Measurements from ENCODE around the gene PLEKHG4. TPM values are rescaled to one million over a fixed set of nuclear protein-coding genes. Genes with fewer than 3 reads are reported as not detected.
A peak's percentile ranks its signal among the peaks of the same experiment; 100 is the strongest.

Gene PLEKHG4
- total and polyA plus RNA-seq, 10 of the 15 experiments (the other 5 are each of a cell fraction or from before 2014, with no cell fraction given) = 0.14 to 2.6 (median 0.99) TPM

DNA sequence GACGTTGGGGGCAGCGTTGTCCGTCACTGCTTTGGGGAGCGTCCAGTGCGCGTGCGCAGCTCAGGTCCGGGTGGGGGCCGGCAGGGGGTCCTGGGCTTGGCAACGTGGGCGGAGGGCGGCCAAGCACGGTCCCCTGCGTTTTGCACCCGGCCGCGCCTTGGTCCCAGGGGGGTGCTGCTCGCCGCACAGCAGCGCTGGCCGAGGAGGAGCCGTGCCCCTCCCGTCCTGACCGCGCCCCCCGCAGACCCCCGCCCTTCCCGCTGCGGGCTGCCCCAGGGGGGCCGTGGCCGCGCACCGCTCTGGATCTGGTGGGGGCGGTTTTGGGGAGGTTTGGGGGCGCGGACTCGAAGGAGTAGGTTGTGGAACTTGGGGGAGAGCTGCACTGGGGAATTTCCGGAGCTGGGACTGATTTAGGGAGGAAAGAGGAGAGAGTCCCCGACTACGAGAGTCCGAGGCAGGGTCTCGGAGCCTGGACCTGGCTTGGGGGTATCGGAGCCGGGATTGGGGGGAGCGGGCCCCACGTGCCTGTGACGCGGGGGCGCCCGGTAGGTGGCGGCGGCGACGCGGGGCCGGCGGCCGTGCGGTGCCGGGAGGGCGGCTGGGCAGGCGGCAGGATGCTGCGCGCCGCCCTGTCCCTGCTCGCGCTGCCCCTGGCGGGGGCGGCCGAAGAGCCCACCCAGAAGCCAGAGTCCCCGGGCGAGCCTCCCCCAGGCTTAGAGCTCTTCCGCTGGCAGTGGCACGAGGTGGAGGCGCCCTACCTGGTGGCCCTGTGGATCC, 30.7 kb upstream of the PLEKHG4 start, which contains the start of gene SLC9A5 (continued):
- TF ChIP-seq, protein P1, sequence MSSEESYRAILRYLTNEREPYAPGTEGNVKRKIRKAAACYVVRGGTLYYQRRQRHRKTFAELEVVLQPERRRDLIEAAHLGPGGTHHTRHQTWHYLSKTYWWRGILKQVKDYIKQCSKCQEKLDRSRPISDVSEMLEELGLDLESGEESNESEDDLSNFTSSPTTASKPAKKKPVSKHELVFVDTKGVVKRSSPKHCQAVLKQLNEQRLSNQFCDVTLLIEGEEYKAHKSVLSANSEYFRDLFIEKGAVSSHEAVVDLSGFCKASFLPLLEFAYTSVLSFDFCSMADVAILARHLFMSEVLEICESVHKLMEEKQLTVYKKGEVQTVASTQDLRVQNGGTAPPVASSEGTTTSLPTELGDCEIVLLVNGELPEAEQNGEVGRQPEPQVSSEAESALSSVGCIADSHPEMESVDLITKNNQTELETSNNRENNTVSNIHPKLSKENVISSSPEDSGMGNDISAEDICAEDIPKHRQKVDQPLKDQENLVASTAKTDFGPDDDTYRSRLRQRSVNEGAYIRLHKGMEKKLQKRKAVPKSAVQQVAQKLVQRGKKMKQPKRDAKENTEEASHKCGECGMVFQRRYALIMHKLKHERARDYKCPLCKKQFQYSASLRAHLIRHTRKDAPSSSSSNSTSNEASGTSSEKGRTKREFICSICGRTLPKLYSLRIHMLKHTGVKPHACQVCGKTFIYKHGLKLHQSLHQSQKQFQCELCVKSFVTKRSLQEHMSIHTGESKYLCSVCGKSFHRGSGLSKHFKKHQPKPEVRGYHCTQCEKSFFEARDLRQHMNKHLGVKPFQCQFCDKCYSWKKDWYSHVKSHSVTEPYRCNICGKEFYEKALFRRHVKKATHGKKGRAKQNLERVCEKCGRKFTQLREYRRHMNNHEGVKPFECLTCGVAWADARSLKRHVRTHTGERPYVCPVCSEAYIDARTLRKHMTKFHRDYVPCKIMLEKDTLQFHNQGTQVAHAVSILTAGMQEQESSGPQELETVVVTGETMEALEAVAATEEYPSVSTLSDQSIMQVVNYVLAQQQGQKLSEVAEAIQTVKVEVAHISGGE (CRISPR knock-in tag; IDR thresholded peaks at IDR 0.05) = no peak
- TF ChIP-seq MTA2 (IDR thresholded peaks at IDR 0.05; ENCODE audit: low read depth) (no peak), TAF1 (IDR thresholded peaks at IDR 0.05; ENCODE audit: borderline replicate concordance, low read depth, low read length) (no peak), BMI1 (IDR thresholded peaks at IDR 0.05; ENCODE audit: borderline replicate concordance) (no peak), BHLHE40 (IDR thresholded peaks at IDR 0.05; ENCODE audit: borderline replicate concordance in 1 of 2, low read depth in 2 of 2, low read length in 1 of 2) (peak; percentile 55 to 87; a peak in 3 of 4 replicates), WRNIP1 (IDR thresholded peaks at IDR 0.05; ENCODE audit: borderline replicate concordance, low read depth, low read length) (no peak), PAX8 (IDR thresholded peaks at IDR 0.05) (no peak), KAT2A (conservative IDR thresholded peaks at IDR 0.05; ENCODE audit: control insufficient read depth, low read depth, low read length) (no peak), CEBPZ (IDR thresholded peaks at IDR 0.05; ENCODE audit: low read depth, low read length) (no peak), CBX3 (IDR thresholded peaks at IDR 0.05; ENCODE audit: borderline replicate concordance, low read depth) (no peak), SMC3 (IDR thresholded peaks at IDR 0.05; ENCODE audit: borderline replicate concordance, low read length) (no peak), SMAD1 (IDR thresholded peaks at IDR 0.05; ENCODE audit: low read depth, partially characterized antibody) (no peak), SIX5 (IDR thresholded peaks at IDR 0.05; ENCODE audit: low read depth, low read length, severe bottlenecking) (no peak), STAT3 (IDR thresholded peaks at IDR 0.05; ENCODE audit: low read depth, low read length) (no peak), SMAD5 (IDR thresholded peaks at IDR 0.05; ENCODE audit: low read depth) (no peak), HCFC1 (IDR thresholded peaks at IDR 0.05; ENCODE audit: low read length) (no peak), USF2 (IDR thresholded peaks at IDR 0.05; ENCODE audit: borderline replicate concordance, low read depth, low read length) (peak; percentile 41), RB1 (IDR thresholded peaks at IDR 0.05; ENCODE audit: borderline replicate concordance) (peak; percentile 57; the same call in 1 of the 2 replicates), KDM1A (IDR thresholded peaks at IDR 0.05; ENCODE audit: borderline replicate concordance) (no peak)
- TF ChIP-seq, protein P2, sequence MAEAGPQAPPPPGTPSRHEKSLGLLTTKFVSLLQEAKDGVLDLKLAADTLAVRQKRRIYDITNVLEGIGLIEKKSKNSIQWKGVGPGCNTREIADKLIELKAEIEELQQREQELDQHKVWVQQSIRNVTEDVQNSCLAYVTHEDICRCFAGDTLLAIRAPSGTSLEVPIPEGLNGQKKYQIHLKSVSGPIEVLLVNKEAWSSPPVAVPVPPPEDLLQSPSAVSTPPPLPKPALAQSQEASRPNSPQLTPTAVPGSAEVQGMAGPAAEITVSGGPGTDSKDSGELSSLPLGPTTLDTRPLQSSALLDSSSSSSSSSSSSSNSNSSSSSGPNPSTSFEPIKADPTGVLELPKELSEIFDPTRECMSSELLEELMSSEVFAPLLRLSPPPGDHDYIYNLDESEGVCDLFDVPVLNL (IDR thresholded peaks at IDR 0.05; ENCODE audit: low read depth, low read length) = no peak
